GM12878 (cell line): ENCODE results near the gene MOGAT1. TPM values are rescaled to one million over a fixed set of nuclear protein-coding genes. Genes with fewer than 3 reads are reported as not detected.

ENCODE experiments used
- ATAC-seq: fragments of 200-7000 bp; cut with Tn5 transposase; 3 replicates; pipeline ENCODE4 v1.9.1; 2020; ENCODE audit warnings: mild to moderate bottlenecking, moderate library complexity
- BruUV-seq: library from RNA; stranded (reverse); fragments of 400-500 nt; replicated peaks from 2 replicates; lab custom pipeline; 2021; lab: Mats Ljungman, UMichigan
- CTCF ChIA-PET: fragments of 300-600 bp; sonication (Branson Sonifier 250); formaldehyde crosslinking; extraction: SDS; loops from one replicate; lab custom pipeline; 2021; ENCODE audit warnings: inconsistent platforms; lab: Yijun Ruan, JAX
- POLR2A ChIA-PET: fragments of 350-600 bp; formaldehyde crosslinking; extraction: SDS; loops from one replicate; lab custom pipeline; 2021; ENCODE audit warnings: inconsistent platforms; lab: Charles Lee
- RAD21 ChIA-PET: fragments of 300-600 bp; sonication (Branson Sonifier 250); formaldehyde crosslinking; loops from one replicate; lab custom pipeline; 2023; ENCODE audit warnings: antibody characterized with exemption; ENCODE audit not compliant: unreplicated experiment; lab: Charles Lee
- SMC1A ChIA-PET: fragments of 300-600 bp; sonication (Branson Sonifier 250); formaldehyde crosslinking; loops from one replicate; lab custom pipeline; 2023; ENCODE audit not compliant: unreplicated experiment, uncharacterized antibody; lab: Charles Lee
- DNase-seq: peaks from one replicate; pipeline ENCODE4 v3.0.0-alpha.2; 2011; ENCODE audit warnings: low read depth, low spot score
- FAIRE-seq: peaks from 3 replicates; lab custom pipeline; 2011; peaks lifted over from hg19 to GRCh38; lab: Jason Lieb, UNC
- H2AFZ ChIP-seq: 2 replicates; pipeline ENCODE4 v1.6.0; 2011; ENCODE audit warnings: low read depth, low read length, control low read depth; ENCODE audit not compliant: control insufficient read depth
- H3K27ac ChIP-seq: 2 replicates; pipeline ENCODE4 v1.5.1; 2011; ENCODE audit warnings: control low read depth; ENCODE audit not compliant: control insufficient read depth, insufficient read depth
- H3K27me3 ChIP-seq, 2 experiments: replicated peaks in 1 of 2; 2 replicates each; pipeline versions ENCODE4 v1.6.0 to v1.6.1; 2011; ENCODE audit warnings: low read length in 1 of 2; ENCODE audit not compliant: control insufficient read depth in 2 of 2, insufficient read depth in 2 of 2
- H3K36me3 ChIP-seq, 2 experiments: 2 replicates each; pipeline ENCODE4 v1.5.1; 2011; ENCODE audit warnings: low read length in 1 of 2; ENCODE audit not compliant: control insufficient read depth in 2 of 2, insufficient read depth in 2 of 2
- H3K4me1 ChIP-seq: 2 replicates; pipeline ENCODE4 v1.6.1; 2011; ENCODE audit warnings: mild to moderate bottlenecking, low read length, moderate library complexity, mixed read lengths; ENCODE audit not compliant: control insufficient read depth, insufficient read depth
- H3K4me2 ChIP-seq: 2 replicates; pipeline ENCODE4 v1.6.0; 2011; ENCODE audit warnings: control low read depth; ENCODE audit not compliant: control insufficient read depth, insufficient read depth
- H3K4me3 ChIP-seq: fragments of 200-600 bp; sonication (generic); 2 replicates; pipeline ENCODE4 v1.5.1; 2016
- H3K79me2 ChIP-seq: 2 replicates; pipeline ENCODE4 v1.6.0; 2011; ENCODE audit warnings: low read length; ENCODE audit not compliant: control insufficient read depth, insufficient read depth
- H3K9ac ChIP-seq: 2 replicates; pipeline ENCODE4 v1.8.0; 2011; ENCODE audit warnings: low read length, control low read depth, mixed read lengths; ENCODE audit not compliant: control insufficient read depth, insufficient read depth
- H3K9me3 ChIP-seq: replicated peaks from 3 replicates; pipeline ENCODE4 v1.5.1; 2011; ENCODE audit warnings: mild to moderate bottlenecking, low read length; ENCODE audit not compliant: control insufficient read depth, insufficient read depth
- H4K20me1 ChIP-seq: 2 replicates; pipeline ENCODE4 v1.6.0; 2011; ENCODE audit not compliant: control insufficient read depth, insufficient read depth
- BMI1 ChIP-seq: fragments of 450-650 bp; IDR thresholded peaks from 2 replicates; pipeline ENCODE4 v1.6.1; 2016; ENCODE audit warnings: mild to moderate bottlenecking, moderate library complexity, borderline replicate concordance
- CREM ChIP-seq: IDR thresholded peaks from 2 replicates; pipeline ENCODE4 v1.6.1; 2014; ENCODE audit warnings: antibody characterized with exemption, low read depth
- DPF2 ChIP-seq: fragments of 450-650 bp; IDR thresholded peaks from 2 replicates; pipeline ENCODE4 v1.6.1; 2017; ENCODE audit warnings: mild to moderate bottlenecking
- EGR1 ChIP-seq, 2 experiments: IDR thresholded peaks; 1 replicate in 1 of 2; 2 replicates in 1 of 2; pipeline ENCODE4 v1.6.1; 2011 to 2012; ENCODE audit warnings: low read depth in 2 of 2, low read length in 2 of 2, borderline replicate concordance in 1 of 2, mild to moderate bottlenecking in 1 of 2, moderate library complexity in 1 of 2
- KAT2A ChIP-seq: conservative IDR thresholded peaks from 2 replicates; pipeline ENCODE4 v1.6.1; 2011; ENCODE audit warnings: low read depth, low read length; ENCODE audit not compliant: control insufficient read depth
- RAD21 ChIP-seq: IDR thresholded peaks from 2 replicates; pipeline ENCODE4 v1.6.1; 2011; ENCODE audit warnings: mild to moderate bottlenecking, low read depth, low read length, moderate library complexity; ENCODE audit not compliant: insufficient read depth
- RB1 ChIP-seq: fragments of 450-650 bp; formaldehyde crosslinking; IDR thresholded peaks from 2 replicates; pipeline ENCODE4 v1.6.1; 2017; ENCODE audit warnings: mild to moderate bottlenecking, borderline replicate concordance
- RBBP5 ChIP-seq: fragments of 200-600 bp; sonication (generic); conservative IDR thresholded peaks from 2 replicates; pipeline ENCODE4 v1.6.1; 2016
- RFX5 ChIP-seq: IDR thresholded peaks from 2 replicates; pipeline ENCODE4 v1.6.1; 2011; ENCODE audit warnings: low read depth, low read length, improper control_type of control experiment
- SMAD5 ChIP-seq: IDR thresholded peaks from 2 replicates; pipeline ENCODE4 v1.6.1; 2016; ENCODE audit warnings: antibody characterized with exemption, low read depth
- SP1 ChIP-seq: IDR thresholded peaks from one replicate; pipeline ENCODE4 v1.6.1; 2011; ENCODE audit warnings: low read depth, low read length
- SREBF1 ChIP-seq: IDR thresholded peaks from 2 replicates; pipeline ENCODE4 v1.6.1; 2012; ENCODE audit warnings: mild to moderate bottlenecking, low read length
- WGBS: methylation state at CpG from one replicate; pipeline ENCODE4 v1.1.6; 2016; ENCODE audit warnings: low lambda C conversion rate; ENCODE audit not compliant: insufficient replicate concordance, insufficient coverage; ENCODE audit errors: missing lambda C conversion rate; 5-methylcytosine and 5-hydroxymethylcytosine counted together
- in situ Hi-C: fragments of 300-500 bp; cut with MboI; formaldehyde crosslinking; loops from 9 replicates; pipeline ENCODE4 v1.14.3; 2018; ENCODE audit warnings: mixed read lengths
- intact Hi-C: fragments of 100-400 bp; cut with micrococcal nuclease; formaldehyde crosslinking; loops from one replicate; pipeline ENCODE4 v1.14.2; 2022; ENCODE audit not compliant: unreplicated experiment
- polyA plus RNA-seq, 11 experiments: library from polyadenylated mRNA; depleted of rRNA in 4 of 11; unstranded in 6 of 11; stranded (reverse) in 5 of 11; fragments of >200 nt; fragmentation: Nextera tagmentation in 4 of 11; fragmentation: Illumina TruSeq in 1 of 11; extraction: Ambion mirVana in 4 of 11; extraction: Trizol in 1 of 11; gene quantifications; 1 replicate in 1 of 11; 2 replicates in 10 of 11; pipeline versions ENCODE4 v1.2.1 to v1.2.3, GENCODE V29; 2011 to 2016; ENCODE audit warnings: inconsistent platforms in 2 of 11, missing spikeins in 2 of 11, low read depth in 1 of 11
- total RNA-seq, 4 experiments: library from RNA; depleted of rRNA in 3 of 4; stranded (reverse); fragments of >200 nt in 3 of 4; fragmentation: Illumina TruSeq in 1 of 4; extraction: Trizol in 1 of 4; gene quantifications; 2 replicates each; pipeline versions ENCODE4 v1.2.1 to v1.2.3, GENCODE V29; 2013 to 2021
- TF ChIP-seq, protein P1 (sequence below): fragments of 450-650 bp; IDR thresholded peaks from 2 replicates; pipeline ENCODE4 v1.6.1; 2016; ENCODE audit warnings: mild to moderate bottlenecking
- TF ChIP-seq, protein P2 (sequence below): fragments of 450-650 bp; IDR thresholded peaks from 2 replicates; pipeline ENCODE4 v1.6.1; 2017; ENCODE audit warnings: mild to moderate bottlenecking
- TF ChIP-seq, protein P3 (sequence below): IDR thresholded peaks from 2 replicates; pipeline ENCODE4 v1.6.1; 2012; ENCODE audit warnings: low read depth, low read length, improper control_type of control experiment
- TF ChIP-seq, protein P4 (sequence below): IDR thresholded peaks from 2 replicates; pipeline ENCODE4 v1.6.1; 2011; ENCODE audit warnings: borderline replicate concordance, low read depth, mild to moderate bottlenecking, moderate library complexity, mixed read lengths, low read length; ENCODE audit not compliant: insufficient read depth; ENCODE audit errors: extremely low read length

The MOGAT1 gene
- total and polyA plus RNA-seq, 10 of the 15 experiments (the other 5 are each of a cell fraction or from before 2014, with no cell fraction given), result not detected

DNA sequence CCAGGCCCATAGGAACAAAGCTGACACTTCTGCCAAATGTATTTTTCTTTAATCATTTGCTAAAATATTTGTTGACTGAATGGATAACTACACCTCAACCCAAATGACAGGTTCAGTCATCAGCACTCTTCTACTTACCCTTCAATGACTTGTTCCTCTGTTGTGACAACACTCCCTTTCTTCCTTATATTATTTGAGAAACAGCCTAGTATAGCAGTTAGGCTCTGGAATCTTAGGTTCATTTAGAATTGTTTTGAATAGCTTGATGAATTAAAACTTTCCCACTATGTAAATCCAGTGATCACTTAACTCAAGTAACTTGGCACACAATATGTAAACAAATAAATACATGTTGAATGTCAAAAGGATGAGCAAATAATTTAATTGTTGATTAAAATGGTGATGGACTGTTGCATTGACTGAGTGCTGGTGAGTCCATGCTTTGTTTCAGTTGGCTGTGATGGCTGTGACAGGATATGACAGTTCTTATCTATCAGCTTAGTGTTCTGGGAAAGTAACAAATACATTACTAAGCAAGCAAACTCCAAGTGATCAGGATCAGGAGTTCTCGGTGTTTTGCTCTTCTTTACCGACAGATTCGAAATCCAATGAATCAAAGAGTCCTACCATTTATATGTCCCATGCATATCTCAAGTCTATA is 2.8 kb upstream of the MOGAT1 start:
- BruUV-seq, result no TSS peak
- H3K9me3 ChIP-seq, result no peaks in the 10 kb centered on the region
- no peaks in the 10 kb centered on the region for H4K20me1 ChIP-seq
- no peak for TF ChIP-seq RAD21
- TF ChIP-seq RBBP5, result no peak
- no peak for TF ChIP-seq CREM
- TF ChIP-seq BMI1, result no peak
- TF ChIP-seq SMAD5, result no peak
- TF ChIP-seq EGR1 (IDR thresholded peaks at IDR 0.05; ENCODE audit: borderline replicate concordance in 1 of 2, low read depth in 2 of 2, low read length in 2 of 2), result no peak
- TF ChIP-seq, protein P1, sequence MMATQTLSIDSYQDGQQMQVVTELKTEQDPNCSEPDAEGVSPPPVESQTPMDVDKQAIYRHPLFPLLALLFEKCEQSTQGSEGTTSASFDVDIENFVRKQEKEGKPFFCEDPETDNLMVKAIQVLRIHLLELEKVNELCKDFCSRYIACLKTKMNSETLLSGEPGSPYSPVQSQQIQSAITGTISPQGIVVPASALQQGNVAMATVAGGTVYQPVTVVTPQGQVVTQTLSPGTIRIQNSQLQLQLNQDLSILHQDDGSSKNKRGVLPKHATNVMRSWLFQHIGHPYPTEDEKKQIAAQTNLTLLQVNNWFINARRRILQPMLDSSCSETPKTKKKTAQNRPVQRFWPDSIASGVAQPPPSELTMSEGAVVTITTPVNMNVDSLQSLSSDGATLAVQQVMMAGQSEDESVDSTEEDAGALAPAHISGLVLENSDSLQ, result no peak
- TF ChIP-seq, protein P2, sequence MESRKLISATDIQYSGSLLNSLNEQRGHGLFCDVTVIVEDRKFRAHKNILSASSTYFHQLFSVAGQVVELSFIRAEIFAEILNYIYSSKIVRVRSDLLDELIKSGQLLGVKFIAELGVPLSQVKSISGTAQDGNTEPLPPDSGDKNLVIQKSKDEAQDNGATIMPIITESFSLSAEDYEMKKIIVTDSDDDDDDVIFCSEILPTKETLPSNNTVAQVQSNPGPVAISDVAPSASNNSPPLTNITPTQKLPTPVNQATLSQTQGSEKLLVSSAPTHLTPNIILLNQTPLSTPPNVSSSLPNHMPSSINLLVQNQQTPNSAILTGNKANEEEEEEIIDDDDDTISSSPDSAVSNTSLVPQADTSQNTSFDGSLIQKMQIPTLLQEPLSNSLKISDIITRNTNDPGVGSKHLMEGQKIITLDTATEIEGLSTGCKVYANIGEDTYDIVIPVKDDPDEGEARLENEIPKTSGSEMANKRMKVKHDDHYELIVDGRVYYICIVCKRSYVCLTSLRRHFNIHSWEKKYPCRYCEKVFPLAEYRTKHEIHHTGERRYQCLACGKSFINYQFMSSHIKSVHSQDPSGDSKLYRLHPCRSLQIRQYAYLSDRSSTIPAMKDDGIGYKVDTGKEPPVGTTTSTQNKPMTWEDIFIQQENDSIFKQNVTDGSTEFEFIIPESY, result no peak
- TF ChIP-seq, protein P3, sequence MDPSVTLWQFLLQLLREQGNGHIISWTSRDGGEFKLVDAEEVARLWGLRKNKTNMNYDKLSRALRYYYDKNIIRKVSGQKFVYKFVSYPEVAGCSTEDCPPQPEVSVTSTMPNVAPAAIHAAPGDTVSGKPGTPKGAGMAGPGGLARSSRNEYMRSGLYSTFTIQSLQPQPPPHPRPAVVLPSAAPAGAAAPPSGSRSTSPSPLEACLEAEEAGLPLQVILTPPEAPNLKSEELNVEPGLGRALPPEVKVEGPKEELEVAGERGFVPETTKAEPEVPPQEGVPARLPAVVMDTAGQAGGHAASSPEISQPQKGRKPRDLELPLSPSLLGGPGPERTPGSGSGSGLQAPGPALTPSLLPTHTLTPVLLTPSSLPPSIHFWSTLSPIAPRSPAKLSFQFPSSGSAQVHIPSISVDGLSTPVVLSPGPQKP, result no peak
- TF ChIP-seq SREBF1, result no peak
- TF ChIP-seq SP1, result no peak
- TF ChIP-seq, protein P4, sequence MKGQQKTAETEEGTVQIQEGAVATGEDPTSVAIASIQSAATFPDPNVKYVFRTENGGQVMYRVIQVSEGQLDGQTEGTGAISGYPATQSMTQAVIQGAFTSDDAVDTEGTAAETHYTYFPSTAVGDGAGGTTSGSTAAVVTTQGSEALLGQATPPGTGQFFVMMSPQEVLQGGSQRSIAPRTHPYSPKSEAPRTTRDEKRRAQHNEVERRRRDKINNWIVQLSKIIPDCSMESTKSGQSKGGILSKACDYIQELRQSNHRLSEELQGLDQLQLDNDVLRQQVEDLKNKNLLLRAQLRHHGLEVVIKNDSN, result no peak
- TF ChIP-seq KAT2A, result no peak
- TF ChIP-seq RFX5, result no peak
- no peak for TF ChIP-seq RB1
- TF ChIP-seq DPF2, result no peak
- H3K4me2 ChIP-seq, result no peak overlapping the region
- CTCF ChIA-PET, result interaction anchor here (1.9 kb wide), 1 partner anchor 22 kb away, joined by 8 read pairs; no protein-coding TSS in a partner anchor
- RAD21 ChIA-PET, result no interaction called here
- SMC1A ChIA-PET, result interaction anchor here (1.2 kb wide), 1 partner anchor 22 kb away, joined by 3 read pairs; no protein-coding TSS in a partner anchor
- no peaks in the 10 kb centered on the region for H3K79me2 ChIP-seq
- DNase-seq, result no peak
- no peak overlapping the region for H3K27ac ChIP-seq
- in situ Hi-C loops (no loop called here), intact Hi-C loops (no loop called here)
- no peak for FAIRE-seq
- peaks cover 3 to 8% of the 10 kb centered on the region in 2 experiments for H3K27me3 ChIP-seq
- no peak overlapping the region for H3K9ac ChIP-seq
- POLR2A ChIA-PET, result no interaction called here
- no peak for ATAC-seq
- H2AFZ ChIP-seq, result no peak overlapping the region
- H3K4me3 ChIP-seq, result no peak overlapping the region
- WGBS, result 79% methylated on average over 3 of the region's 3 CpGs
- no peaks in the 10 kb centered on the region for H3K4me1 ChIP-seq
- H3K36me3 ChIP-seq, result no peaks in the 10 kb centered on the region
